Breast epithelium (tissue), 3 donors: Measurements from ENCODE around the gene DUOXA2.

Experiments used
- POLR2A ChIP-seq: fragments of 450-650 bp; IDR thresholded peaks from one replicate; pipeline ENCODE4 v1.6.1; 2016; ENCODE audit warnings: antibody characterized with exemption, mild to moderate bottlenecking, moderate library complexity
- POLR2AphosphoS5 ChIP-seq, 3 donors: sonication (generic); formaldehyde crosslinking; IDR thresholded peaks; one replicate each; pipeline ENCODE4 v1.6.1; 2017; ENCODE audit warnings: antibody characterized with exemption in 3 of 3
- TF ChIP-seq, protein P1 (sequence below), 3 donors: fragments of 450-650 bp; IDR thresholded peaks; one replicate each; pipeline ENCODE4 v1.5.1; 2016 to 2017; ENCODE audit warnings: antibody characterized with exemption in 3 of 3, mild to moderate bottlenecking in 3 of 3, moderate library complexity in 3 of 3

DNA sequence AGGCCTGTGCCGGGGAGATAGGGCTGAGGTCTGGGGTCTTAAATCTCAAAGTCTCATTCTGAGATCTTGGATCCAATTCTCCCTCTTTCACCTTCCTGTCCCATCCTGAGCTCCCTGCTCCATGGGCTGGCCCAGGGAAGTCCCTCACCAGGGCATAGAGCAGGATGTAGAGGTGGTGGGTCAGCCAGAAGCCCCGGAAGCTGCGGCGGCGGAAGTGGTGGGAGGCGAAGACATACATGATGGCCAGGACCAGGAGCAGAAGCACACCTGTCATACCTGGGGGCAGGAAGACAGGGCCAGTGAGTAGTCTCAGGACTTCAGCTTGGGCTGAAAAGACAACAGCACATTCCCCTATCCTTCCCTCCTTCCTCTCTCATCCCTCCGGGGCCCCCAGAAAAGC is 16.7 kb upstream of the DUOXA2 start:
- TF ChIP-seq, protein P1, sequence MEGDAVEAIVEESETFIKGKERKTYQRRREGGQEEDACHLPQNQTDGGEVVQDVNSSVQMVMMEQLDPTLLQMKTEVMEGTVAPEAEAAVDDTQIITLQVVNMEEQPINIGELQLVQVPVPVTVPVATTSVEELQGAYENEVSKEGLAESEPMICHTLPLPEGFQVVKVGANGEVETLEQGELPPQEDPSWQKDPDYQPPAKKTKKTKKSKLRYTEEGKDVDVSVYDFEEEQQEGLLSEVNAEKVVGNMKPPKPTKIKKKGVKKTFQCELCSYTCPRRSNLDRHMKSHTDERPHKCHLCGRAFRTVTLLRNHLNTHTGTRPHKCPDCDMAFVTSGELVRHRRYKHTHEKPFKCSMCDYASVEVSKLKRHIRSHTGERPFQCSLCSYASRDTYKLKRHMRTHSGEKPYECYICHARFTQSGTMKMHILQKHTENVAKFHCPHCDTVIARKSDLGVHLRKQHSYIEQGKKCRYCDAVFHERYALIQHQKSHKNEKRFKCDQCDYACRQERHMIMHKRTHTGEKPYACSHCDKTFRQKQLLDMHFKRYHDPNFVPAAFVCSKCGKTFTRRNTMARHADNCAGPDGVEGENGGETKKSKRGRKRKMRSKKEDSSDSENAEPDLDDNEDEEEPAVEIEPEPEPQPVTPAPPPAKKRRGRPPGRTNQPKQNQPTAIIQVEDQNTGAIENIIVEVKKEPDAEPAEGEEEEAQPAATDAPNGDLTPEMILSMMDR (IDR thresholded peaks at IDR 0.05), result no peak
- TF ChIP-seq POLR2AphosphoS5 (IDR thresholded peaks at IDR 0.05) (no peak), POLR2A (no peak)
